Lung (tissue), 12 donors: Measurements from ENCODE around the gene LGR4. TPM values are rescaled to one million over a fixed set of nuclear protein-coding genes. Genes with fewer than 3 reads are reported as not detected.

Experiments
- ATAC-seq: fragments of 200-7000 bp; cut with Tn5 transposase; one replicate; pipeline ENCODE4 v1.9.1; 2020; ENCODE audit warnings: moderate number of reproducible peaks; ENCODE audit not compliant: insufficient read depth, low FRiP score
- DNase-seq, 3 donors: peaks; one replicate each; pipeline ENCODE4 v3.0.0-alpha.2; 2013 to 2017
- H3K27ac ChIP-seq, 2 donors: one replicate each; pipeline ENCODE4 v1.5.1; 2013; ENCODE audit warnings: mild to moderate bottlenecking in 2 of 2, moderate library complexity in 2 of 2, control low read depth in 1 of 2, inconsistent platforms in 1 of 2, low read depth in 1 of 2, low read length in 1 of 2
- H3K27me3 ChIP-seq, 3 donors: one replicate each; pipeline ENCODE4 v1.5.1; 2013; ENCODE audit warnings: low read length in 2 of 3; ENCODE audit not compliant: control insufficient read depth in 3 of 3, insufficient read depth in 3 of 3
- H3K36me3 ChIP-seq, 4 donors: one replicate each; pipeline ENCODE4 v1.5.1; 2013; ENCODE audit warnings: low read length in 4 of 4, mild to moderate bottlenecking in 1 of 4, moderate library complexity in 1 of 4; ENCODE audit not compliant: control insufficient read depth in 4 of 4, insufficient read depth in 4 of 4
- H3K4me1 ChIP-seq, 5 donors: one replicate each; pipeline ENCODE4 v1.5.1; 2013; ENCODE audit warnings: low read length in 5 of 5, mild to moderate bottlenecking in 2 of 5, moderate library complexity in 1 of 5; ENCODE audit not compliant: control insufficient read depth in 5 of 5, insufficient read depth in 5 of 5
- H3K4me3 ChIP-seq: one replicate; pipeline ENCODE4 v1.5.1; 2013; ENCODE audit warnings: mild to moderate bottlenecking, control low read depth, moderate library complexity
- H3K9ac ChIP-seq, 2 donors: one replicate each; pipeline ENCODE4 v1.5.1; 2013; ENCODE audit warnings: low read length in 2 of 2, control low read depth in 1 of 2; ENCODE audit not compliant: insufficient read depth in 1 of 2
- H3K9me3 ChIP-seq, 4 donors: one replicate each; pipeline ENCODE4 v1.5.1; 2013; ENCODE audit warnings: low read length in 3 of 4, mild to moderate bottlenecking in 1 of 4, moderate library complexity in 1 of 4; ENCODE audit not compliant: control insufficient read depth in 4 of 4, insufficient read depth in 3 of 4
- WGBS, 2 donors: extraction: QIAGEN DNeasy Blood & Tissue Kit; methylation state at CpG; one replicate each; pipeline ENCODE4 v1.1.7; 2013; 5-methylcytosine and 5-hydroxymethylcytosine counted together
- polyA plus RNA-seq, 2 donors: library from polyadenylated mRNA; stranded (reverse); fragments of 200-250 nt; gene quantifications; one replicate each; pipeline ENCODE4 v1.2.1, GENCODE V29; 2013
- total RNA-seq, 2 donors: library from RNA; depleted of rRNA in 1 of 2; stranded (reverse); fragments of >200 nt in 1 of 2; gene quantifications; one replicate each; pipeline ENCODE4 v1.2.1, GENCODE V29; 2014 to 2021
- TF ChIP-seq, protein P1 (sequence below): IDR thresholded peaks from 2 replicates; pipeline ENCODE4 v1.5.1; 2012; ENCODE audit warnings: mild to moderate bottlenecking; ENCODE audit errors: control extremely low read depth, extremely low read depth
- donor health status: control.
- donor health status: control.
- donor health status: Bipolar disorder and iron deficiency.
- donor health status: healthy.
- donor health status: DM: yes; HTN: yes; CAD: no.

Gene LGR4
- total and polyA plus RNA-seq, 4 donors, result 2.2 to 29.2 (median 3.7) TPM

- DNase-seq, result peak; percentile 36 to 71 (median 54)
- H3K9ac ChIP-seq, result no peak overlapping the region
- no peaks in the 10 kb centered on the region for H3K36me3 ChIP-seq
- ATAC-seq, result no peak
- H3K4me3 ChIP-seq, result no peak overlapping the region
- H3K4me1 ChIP-seq, result peaks cover 0 to 22% (median 11%) of the 10 kb centered on the region in 5 donors
- TF ChIP-seq, protein P1, sequence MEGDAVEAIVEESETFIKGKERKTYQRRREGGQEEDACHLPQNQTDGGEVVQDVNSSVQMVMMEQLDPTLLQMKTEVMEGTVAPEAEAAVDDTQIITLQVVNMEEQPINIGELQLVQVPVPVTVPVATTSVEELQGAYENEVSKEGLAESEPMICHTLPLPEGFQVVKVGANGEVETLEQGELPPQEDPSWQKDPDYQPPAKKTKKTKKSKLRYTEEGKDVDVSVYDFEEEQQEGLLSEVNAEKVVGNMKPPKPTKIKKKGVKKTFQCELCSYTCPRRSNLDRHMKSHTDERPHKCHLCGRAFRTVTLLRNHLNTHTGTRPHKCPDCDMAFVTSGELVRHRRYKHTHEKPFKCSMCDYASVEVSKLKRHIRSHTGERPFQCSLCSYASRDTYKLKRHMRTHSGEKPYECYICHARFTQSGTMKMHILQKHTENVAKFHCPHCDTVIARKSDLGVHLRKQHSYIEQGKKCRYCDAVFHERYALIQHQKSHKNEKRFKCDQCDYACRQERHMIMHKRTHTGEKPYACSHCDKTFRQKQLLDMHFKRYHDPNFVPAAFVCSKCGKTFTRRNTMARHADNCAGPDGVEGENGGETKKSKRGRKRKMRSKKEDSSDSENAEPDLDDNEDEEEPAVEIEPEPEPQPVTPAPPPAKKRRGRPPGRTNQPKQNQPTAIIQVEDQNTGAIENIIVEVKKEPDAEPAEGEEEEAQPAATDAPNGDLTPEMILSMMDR, result no peak
- H3K27ac ChIP-seq, result no peak overlapping the region
- no peaks in the 10 kb centered on the region for H3K9me3 ChIP-seq
- H3K27me3 ChIP-seq, result peaks cover 0 to 13% (median 0%) of the 10 kb centered on the region in 3 donors
- WGBS, 2 donors, result 86 to 90% methylated on average over 5 of the region's 5 CpGs
Measured at GRCh38 chr11:27460158-27460978, 12.2 kb downstream of the LGR4 start.

DNA sequence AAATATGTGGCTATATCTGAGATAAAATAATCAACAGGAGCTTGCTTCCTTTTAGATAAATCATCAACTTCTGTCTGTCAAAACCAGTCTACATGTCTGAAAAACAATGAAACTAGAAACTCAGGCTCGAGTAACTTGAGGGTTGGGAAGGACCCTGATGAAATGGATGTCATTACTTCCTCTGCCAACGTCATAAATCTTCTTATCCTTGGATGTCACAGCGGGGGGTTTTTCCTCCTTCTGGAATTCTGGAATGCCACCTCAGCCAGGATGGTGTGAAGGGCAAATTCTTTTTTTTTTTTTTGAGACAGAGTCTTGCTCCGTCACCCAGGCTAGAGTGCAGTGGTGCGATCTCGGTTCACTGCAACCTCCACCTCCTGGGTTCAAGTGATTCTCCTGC, 13.4 kb downstream of the LGR4 start:
- H3K4me1 ChIP-seq, result peaks cover 0 to 17% (median 7%) of the 10 kb centered on the region in 5 donors
- TF ChIP-seq, protein P1, result no peak
- no peak overlapping the region for H3K9ac ChIP-seq
- DNase-seq, result no peak
- H3K9me3 ChIP-seq, result no peaks in the 10 kb centered on the region
- ATAC-seq, result no peak
- H3K4me3 ChIP-seq, result no peak overlapping the region
- H3K36me3 ChIP-seq, result no peaks in the 10 kb centered on the region
- peaks cover 0 to 8% (median 0%) of the 10 kb centered on the region in 3 donors for H3K27me3 ChIP-seq
- WGBS, 2 donors, result 60 to 77% methylated on average over 6 of the region's 6 CpGs
- H3K27ac ChIP-seq, result no peak overlapping the region

DNA sequence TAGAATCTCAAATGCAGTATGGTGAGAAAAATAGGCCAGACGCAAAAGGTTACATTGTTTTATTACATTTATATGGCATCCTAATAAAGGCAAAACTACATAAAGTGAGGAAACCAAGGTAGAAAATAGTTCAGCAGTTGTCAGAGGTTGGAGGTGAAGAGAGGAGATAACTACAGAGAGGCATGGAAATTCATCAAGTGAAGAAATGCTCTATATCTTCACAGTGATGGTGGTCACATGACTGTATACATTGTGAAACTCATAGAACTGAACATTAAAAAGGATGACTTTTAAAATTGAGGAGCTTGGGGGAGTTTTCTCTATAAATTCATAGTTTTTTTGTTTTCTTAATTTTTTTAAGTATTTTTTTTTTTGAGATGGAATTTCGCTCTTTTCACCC, 14.4 kb downstream of the LGR4 start:
- Histone ChIP-seq H3K9ac (no peak overlapping the region), H3K4me1 (peaks cover 0 to 16% (median 7%) of the 10 kb centered on the region in 5 donors), H3K9me3 (no peaks in the 10 kb centered on the region), H3K4me3 (no peak overlapping the region), H3K36me3 (no peaks in the 10 kb centered on the region), H3K27me3 (peaks cover 0 to 8% (median 0%) of the 10 kb centered on the region in 3 donors), H3K27ac (no peak overlapping the region)
- DNase-seq, result no peak
- TF ChIP-seq, protein P1, result no peak
- WGBS, 2 donors, result 93% methylated on average over 2 of the region's 2 CpGs
- no peak for ATAC-seq
